Activated CD8-positive, alpha-beta memory T cell treated with anti-CD3 and anti-CD28 coated beads, Interleukin-2, amount 10 ng/mL, durations not matched to agents 7 days and 5 days (primary cell): Measurements from ENCODE around the gene LPP. TPM values are rescaled to one million over a fixed set of nuclear protein-coding genes. Genes with fewer than 3 reads are reported as not detected.

Experiments
- ATAC-seq: fragments of 150-1000 bp; cut with Tn5 transposase; one replicate; pipeline ENCODE4 v1.10.0; 2021; ENCODE audit warnings: moderate library complexity
- CTCF ChIA-PET: fragments of 350-600 bp; sonication (Branson Sonifier 250); formaldehyde crosslinking; loops from one replicate; lab custom pipeline; 2021; ENCODE audit warnings: antibody characterized with exemption; lab: Charles Lee
- DNase-seq: peaks from one replicate; pipeline ENCODE4 v3.0.0-alpha.2; 2020
- H3K27ac Mint-ChIP-seq: one replicate; pipeline ENCODE4 v1.8.0; 2021; ENCODE audit warnings: mild to moderate bottlenecking, mixed read lengths
- H3K27me3 Mint-ChIP-seq: one replicate; pipeline ENCODE4 v1.8.0; 2021; ENCODE audit warnings: mixed read lengths
- H3K36me3 Mint-ChIP-seq: one replicate; pipeline ENCODE4 v1.8.0; 2021; ENCODE audit warnings: mild to moderate bottlenecking, mixed read lengths
- H3K4me1 Mint-ChIP-seq: one replicate; pipeline ENCODE4 v1.8.0; 2021; ENCODE audit warnings: mixed read lengths
- H3K4me3 Mint-ChIP-seq: one replicate; pipeline ENCODE4 v1.8.0; 2021; ENCODE audit warnings: mild to moderate bottlenecking, moderate library complexity, mixed read lengths
- H3K9me3 Mint-ChIP-seq: one replicate; pipeline ENCODE4 v1.8.0; 2022; ENCODE audit warnings: low read depth, mixed read lengths
- total RNA-seq, 2 experiments: library from RNA; stranded (reverse); gene quantifications; one replicate each; pipeline ENCODE4 v1.2.3, GENCODE V29; 2021

LPP gene
- total RNA-seq, 2 experiments from 2014 or later = 23.6 to 57.1 TPM

DNA sequence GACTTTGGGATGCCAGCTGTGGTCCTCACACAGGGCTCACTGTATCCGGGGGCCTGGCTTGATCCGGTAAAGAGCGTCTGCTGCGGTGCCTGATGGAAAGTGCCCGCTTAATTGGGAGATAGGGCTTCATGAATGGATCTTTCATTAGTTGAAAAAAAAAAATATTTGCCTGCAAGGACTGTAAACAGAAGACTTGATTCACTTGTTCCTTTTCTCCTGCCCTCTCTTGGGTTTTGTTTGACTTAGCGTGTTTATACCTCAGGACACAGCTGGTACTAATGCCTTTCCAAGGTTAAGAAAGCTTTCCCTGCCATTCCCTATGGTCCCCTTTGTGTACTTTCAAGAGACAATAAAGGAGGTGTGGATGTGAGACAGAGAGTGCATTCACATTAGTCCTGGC is 493.3 kb downstream of the LPP start:
- Mint-ChIP-seq H3K9me3 (no peaks in the 10 kb centered on the region), H3K27ac (no peak overlapping the region), H3K4me1 (peaks cover 4% of the 10 kb centered on the region), H3K36me3 (peaks cover 1% of the 10 kb centered on the region), H3K4me3 (no peak overlapping the region), H3K27me3 (no peaks in the 10 kb centered on the region)
- ATAC-seq (no peak), DNase-seq (no peak)
- CTCF ChIA-PET = interaction anchor here (1.5 kb wide), 1 partner anchor 906 kb away, joined by 3 read pairs; no protein-coding TSS in a partner anchor

DNA sequence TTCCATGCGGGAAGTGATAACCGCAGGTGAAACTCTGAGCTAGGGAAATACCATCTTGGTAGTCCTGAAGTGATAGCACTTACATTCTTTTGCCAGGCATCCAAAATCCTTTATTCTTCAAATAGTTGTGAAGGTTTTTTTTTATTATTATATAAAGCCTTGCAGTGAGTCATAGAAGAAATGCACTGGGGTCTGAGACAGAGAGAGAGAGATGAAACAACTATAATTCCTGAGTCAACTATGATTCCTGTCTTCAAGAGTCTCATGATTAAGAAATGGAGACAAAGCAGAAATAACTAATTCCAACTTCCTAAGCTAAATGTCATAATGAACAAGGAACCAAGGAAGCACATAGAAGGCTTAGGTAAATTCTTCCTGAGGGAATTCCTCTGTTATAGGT is 495.6 kb downstream of the LPP start:
- no peak overlapping the region for H3K27ac Mint-ChIP-seq
- H3K36me3 Mint-ChIP-seq = peaks cover 3% of the 10 kb centered on the region
- no peak overlapping the region for H3K4me3 Mint-ChIP-seq
- H3K27me3 Mint-ChIP-seq = no peaks in the 10 kb centered on the region
- DNase-seq (no peak), ATAC-seq (no peak)
- CTCF ChIA-PET = interaction anchor here (1.0 kb wide), 1 partner anchor 909 kb away, joined by 3 read pairs; no protein-coding TSS in a partner anchor
- no peaks in the 10 kb centered on the region for H3K9me3 Mint-ChIP-seq
- H3K4me1 Mint-ChIP-seq = peaks cover 4% of the 10 kb centered on the region

DNA sequence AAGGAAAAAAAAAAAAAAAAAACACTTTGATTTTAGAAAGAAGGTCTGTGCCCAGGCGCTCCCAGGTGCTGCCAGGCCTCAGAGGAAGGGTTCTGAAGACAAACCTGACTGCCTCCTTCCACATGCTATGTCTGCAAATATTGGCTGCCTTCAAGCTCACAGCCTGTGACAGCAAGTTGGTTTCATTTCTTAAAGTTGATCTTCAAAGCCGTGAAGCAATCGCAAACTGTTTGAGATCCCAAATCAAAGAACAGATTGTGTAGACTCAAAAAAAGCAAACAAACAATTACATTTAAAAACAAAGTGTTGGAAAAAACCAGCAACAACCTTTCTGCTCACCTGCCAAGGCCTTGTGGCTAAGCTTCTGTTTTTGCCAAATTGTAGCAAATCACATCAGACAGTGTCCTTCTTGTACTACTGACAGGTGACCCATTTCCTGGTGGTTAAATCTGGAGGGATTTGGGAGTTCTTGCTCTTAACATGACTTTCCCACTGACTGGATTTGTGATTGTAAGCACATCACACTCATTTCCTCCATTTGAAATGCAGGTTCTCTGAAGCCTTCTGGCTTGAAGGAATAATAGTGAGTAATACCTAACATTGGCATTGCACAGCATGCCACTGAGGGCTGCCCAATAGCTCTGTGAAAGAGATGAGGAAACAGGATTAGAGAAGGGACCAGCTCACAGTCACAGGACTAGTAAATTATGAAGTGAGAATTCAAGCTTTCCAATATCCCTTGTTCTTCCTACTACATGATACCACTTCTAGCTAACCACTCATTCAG is 502.4 kb downstream of the LPP start:
- Mint-ChIP-seq H3K4me3 (no peak overlapping the region), H3K4me1 (peaks cover 4% of the 10 kb centered on the region), H3K27ac (no peak overlapping the region), H3K27me3 (no peaks in the 10 kb centered on the region), H3K9me3 (no peaks in the 10 kb centered on the region), H3K36me3 (peaks cover 3% of the 10 kb centered on the region)
- CTCF ChIA-PET = interaction anchor here (0.7 kb wide), 1 partner anchor 918 kb away, joined by 3 read pairs; no protein-coding TSS in a partner anchor
- DNase-seq (no peak), ATAC-seq (no peak)

DNA sequence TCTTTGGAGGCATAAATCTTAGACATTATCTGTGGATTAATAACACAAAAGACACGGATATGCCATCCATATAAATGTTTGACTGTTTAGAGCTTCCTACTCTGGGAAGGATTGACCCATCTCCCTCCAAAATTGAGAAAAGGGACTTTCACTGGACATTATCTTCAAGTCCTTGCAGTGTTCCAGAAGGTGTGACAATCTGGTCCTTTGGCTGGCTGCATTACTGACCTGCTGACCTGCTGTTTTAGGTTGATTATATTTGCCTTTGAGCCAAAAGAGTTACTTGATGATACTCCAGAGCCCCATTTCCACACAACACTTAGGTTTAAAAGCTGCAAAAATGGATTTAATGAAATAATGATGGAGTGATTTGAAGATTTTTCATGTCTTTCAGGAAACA is 504.6 kb downstream of the LPP start:
- DNase-seq (no peak), ATAC-seq (no peak)
- H3K4me3 Mint-ChIP-seq = no peak overlapping the region
- CTCF ChIA-PET = no interaction called here
- peaks cover 4% of the 10 kb centered on the region for H3K4me1 Mint-ChIP-seq
- H3K9me3 Mint-ChIP-seq = no peaks in the 10 kb centered on the region
- no peaks in the 10 kb centered on the region for H3K27me3 Mint-ChIP-seq
- H3K36me3 Mint-ChIP-seq = no peaks in the 10 kb centered on the region
- H3K27ac Mint-ChIP-seq = no peak overlapping the region

DNA sequence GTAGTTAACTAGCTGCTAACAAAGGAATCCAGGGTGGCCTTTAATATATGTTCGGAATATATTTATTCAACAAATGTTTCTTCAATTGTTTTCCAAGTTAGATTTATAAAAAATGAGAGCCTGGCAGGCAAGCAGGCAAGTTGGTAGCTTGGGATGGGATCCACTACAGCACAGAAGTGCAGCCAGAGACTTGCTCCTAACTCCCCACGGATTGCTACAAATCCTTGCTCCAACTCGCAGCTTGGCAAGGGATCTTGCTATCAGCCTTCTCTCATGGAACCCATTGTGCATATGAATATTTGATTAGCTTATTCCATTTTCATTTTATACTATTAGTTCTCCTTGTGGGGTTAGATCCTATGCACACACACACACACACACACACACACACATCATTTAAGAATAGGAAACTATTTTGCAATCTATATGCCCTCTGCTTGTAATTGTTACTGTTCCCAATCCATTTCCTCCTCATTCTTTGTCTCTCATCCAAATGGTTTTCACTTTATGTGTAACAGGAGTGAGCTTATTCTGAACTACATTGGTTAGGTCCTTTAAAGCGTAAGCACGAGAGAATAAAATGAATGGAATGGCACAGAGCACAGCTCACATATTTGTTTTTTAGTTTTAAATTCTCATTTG is 505.6 kb downstream of the LPP start:
- no peak for DNase-seq
- no peaks in the 10 kb centered on the region for H3K27me3 Mint-ChIP-seq
- CTCF ChIA-PET = no interaction called here
- no peak for ATAC-seq
- H3K4me3 Mint-ChIP-seq = no peak overlapping the region
- no peaks in the 10 kb centered on the region for H3K9me3 Mint-ChIP-seq
- H3K4me1 Mint-ChIP-seq = peaks cover 4% of the 10 kb centered on the region
- no peaks in the 10 kb centered on the region for H3K36me3 Mint-ChIP-seq
- no peak overlapping the region for H3K27ac Mint-ChIP-seq

DNA sequence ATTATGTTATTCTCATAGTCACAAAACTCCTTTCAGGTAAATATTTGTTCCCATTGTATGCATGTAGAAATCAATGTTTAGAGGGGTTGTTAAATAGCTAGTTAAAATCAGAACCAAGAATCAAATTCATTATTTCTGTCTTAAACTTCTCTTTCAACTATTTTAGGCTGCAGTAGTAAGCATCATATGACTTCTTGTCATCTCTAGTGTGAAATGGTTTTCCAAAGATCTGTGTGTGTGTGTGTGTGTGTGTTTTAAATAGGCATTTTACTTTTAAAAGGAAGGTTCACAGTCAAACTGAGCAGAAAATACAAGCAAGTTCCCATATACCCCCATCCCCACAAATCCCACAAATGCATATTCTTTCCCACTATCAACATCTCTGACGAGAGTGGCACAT is 506.5 kb downstream of the LPP start:
- DNase-seq (no peak), ATAC-seq (no peak)
- H3K4me3 Mint-ChIP-seq = no peak overlapping the region
- no peak overlapping the region for H3K27ac Mint-ChIP-seq
- CTCF ChIA-PET = no interaction called here
- peaks cover 1% of the 10 kb centered on the region for H3K4me1 Mint-ChIP-seq
- H3K9me3 Mint-ChIP-seq = no peaks in the 10 kb centered on the region
- H3K27me3 Mint-ChIP-seq = no peaks in the 10 kb centered on the region
- no peaks in the 10 kb centered on the region for H3K36me3 Mint-ChIP-seq

DNA sequence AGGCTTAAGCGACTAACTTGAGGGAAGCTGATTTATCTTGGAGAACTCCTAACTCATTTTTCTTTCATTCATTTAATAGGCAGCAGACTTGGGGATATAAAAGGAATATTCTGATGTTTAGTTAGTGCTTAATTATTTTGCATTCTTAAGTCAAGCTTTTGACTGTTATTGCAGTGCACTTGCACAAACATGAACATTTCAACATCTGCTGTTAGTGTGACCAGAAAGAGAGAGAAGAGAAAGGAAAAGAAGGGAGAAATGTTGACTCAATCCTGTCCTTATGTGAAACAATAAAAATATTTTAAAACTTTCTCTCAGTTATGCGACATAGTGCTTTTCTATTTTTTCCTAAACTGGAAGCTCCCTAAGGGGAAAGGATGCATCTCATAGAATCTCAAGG is 507.8 kb downstream of the LPP start:
- Mint-ChIP-seq H3K4me3 (no peak overlapping the region), H3K36me3 (no peaks in the 10 kb centered on the region), H3K27ac (no peak overlapping the region), H3K9me3 (no peaks in the 10 kb centered on the region), H3K27me3 (no peaks in the 10 kb centered on the region), H3K4me1 (no peaks in the 10 kb centered on the region)
- ATAC-seq (no peak), DNase-seq (no peak)
- CTCF ChIA-PET = no interaction called here

DNA sequence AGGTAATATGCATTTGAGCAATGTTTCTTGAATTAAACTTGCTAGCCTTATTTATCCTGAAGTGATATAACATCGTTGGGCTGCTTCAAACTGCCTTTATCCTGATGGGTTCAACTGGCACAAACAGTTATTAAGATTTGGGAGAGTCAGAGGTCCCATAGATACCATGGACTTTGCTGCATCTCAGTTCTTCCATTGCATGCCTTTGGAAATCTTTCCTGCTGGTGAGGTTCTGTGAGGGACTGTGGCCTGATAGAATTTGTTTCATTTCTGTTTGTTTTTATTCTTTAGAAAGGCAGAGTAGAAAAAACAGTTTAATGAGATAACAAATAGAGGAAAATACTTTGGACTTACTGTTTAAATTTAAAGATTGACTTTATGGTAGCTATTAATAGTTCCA is 508.3 kb downstream of the LPP start:
- H3K4me1 Mint-ChIP-seq = no peaks in the 10 kb centered on the region
- H3K4me3 Mint-ChIP-seq = no peak overlapping the region
- DNase-seq = no peak
- no peaks in the 10 kb centered on the region for H3K9me3 Mint-ChIP-seq
- ATAC-seq = no peak
- CTCF ChIA-PET = no interaction called here
- H3K27me3 Mint-ChIP-seq = no peaks in the 10 kb centered on the region
- H3K36me3 Mint-ChIP-seq = no peaks in the 10 kb centered on the region
- H3K27ac Mint-ChIP-seq = no peak overlapping the region

DNA sequence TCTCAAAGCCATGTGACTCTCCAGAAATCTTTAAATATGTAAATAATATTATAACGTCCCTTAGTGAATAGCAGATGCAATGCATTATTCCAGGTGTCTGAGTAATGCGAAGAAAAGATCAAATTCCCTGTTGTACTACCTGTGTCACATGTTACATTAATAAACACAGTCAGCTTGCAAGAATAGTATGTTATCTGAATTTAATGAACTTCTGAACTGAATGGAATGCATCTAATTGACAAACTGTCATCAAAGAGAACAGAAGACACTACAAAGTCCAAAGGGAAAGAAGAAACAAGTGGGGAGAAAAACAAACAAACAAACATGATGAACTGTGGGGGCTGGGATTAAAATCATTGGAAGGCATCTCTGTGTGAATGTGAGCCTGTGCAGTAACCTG is 508.8 kb downstream of the LPP start:
- ATAC-seq = no peak
- CTCF ChIA-PET = no interaction called here
- no peaks in the 10 kb centered on the region for H3K27me3 Mint-ChIP-seq
- no peaks in the 10 kb centered on the region for H3K36me3 Mint-ChIP-seq
- DNase-seq = no peak
- H3K4me1 Mint-ChIP-seq = no peaks in the 10 kb centered on the region
- no peaks in the 10 kb centered on the region for H3K9me3 Mint-ChIP-seq
- H3K4me3 Mint-ChIP-seq = no peak overlapping the region
- H3K27ac Mint-ChIP-seq = no peak overlapping the region

DNA sequence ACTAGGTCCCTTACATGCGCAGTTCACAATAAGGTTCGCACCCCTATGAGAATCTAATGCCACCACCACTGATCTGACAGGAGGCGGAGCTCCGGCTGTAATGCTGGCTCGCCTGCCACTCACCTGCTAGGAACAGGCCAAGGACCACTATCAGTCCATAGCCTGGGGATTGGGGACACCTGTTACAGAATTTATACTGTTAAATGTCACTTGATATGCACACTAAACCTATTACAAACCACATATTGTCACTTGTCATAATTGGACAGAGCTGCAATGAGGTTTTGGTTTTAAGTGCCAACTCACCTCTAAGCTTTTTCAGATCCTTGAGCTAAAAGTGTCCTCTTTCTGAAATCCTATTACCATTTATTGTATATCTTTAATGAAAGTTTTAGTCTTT is 509.9 kb downstream of the LPP start:
- CTCF ChIA-PET = interaction anchor here (0.6 to 1.2 kb wide), 5 partner anchors 21 to 929 kb away, joined by 3 to 4 read pairs (median 3); partner anchors contain the start of gene BCL6
- peaks cover under 1% of the 10 kb centered on the region for H3K36me3 Mint-ChIP-seq
- H3K27me3 Mint-ChIP-seq = no peaks in the 10 kb centered on the region
- H3K9me3 Mint-ChIP-seq = peaks cover under 1% of the 10 kb centered on the region
- H3K4me1 Mint-ChIP-seq = no peaks in the 10 kb centered on the region
- ATAC-seq = no peak
- DNase-seq = no peak
- H3K4me3 Mint-ChIP-seq = no peak overlapping the region
- no peak overlapping the region for H3K27ac Mint-ChIP-seq

DNA sequence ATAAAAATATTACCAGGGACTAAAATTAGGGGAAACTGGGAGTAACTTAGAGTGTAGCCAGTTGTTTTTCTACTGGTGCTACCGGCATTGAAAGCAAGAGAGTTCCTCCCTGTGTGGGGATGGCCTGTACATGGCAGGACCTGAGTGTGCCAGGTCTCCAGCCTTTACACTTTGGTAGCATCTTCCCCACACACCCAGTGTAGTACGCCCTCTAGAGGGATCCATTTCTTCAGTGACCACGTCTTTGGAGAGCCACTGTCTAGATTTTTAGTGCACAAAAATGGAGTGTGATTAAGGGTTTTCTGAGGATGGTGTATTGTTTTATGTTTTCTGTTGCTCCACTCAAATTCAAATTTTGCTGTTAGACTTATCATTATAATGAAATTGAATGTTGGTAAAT is 510.8 kb downstream of the LPP start:
- Mint-ChIP-seq H3K4me1 (no peaks in the 10 kb centered on the region), H3K36me3 (peaks cover 3% of the 10 kb centered on the region), H3K9me3 (peaks cover 3% of the 10 kb centered on the region), H3K27me3 (no peaks in the 10 kb centered on the region), H3K27ac (no peak overlapping the region), H3K4me3 (no peak overlapping the region)
- DNase-seq (no peak), ATAC-seq (no peak)
- CTCF ChIA-PET = interaction anchor here (0.9 to 1.2 kb wide), 3 partner anchors 290 to 930 kb away, joined by 3 to 4 read pairs (median 3); partner anchors contain the start of gene BCL6

DNA sequence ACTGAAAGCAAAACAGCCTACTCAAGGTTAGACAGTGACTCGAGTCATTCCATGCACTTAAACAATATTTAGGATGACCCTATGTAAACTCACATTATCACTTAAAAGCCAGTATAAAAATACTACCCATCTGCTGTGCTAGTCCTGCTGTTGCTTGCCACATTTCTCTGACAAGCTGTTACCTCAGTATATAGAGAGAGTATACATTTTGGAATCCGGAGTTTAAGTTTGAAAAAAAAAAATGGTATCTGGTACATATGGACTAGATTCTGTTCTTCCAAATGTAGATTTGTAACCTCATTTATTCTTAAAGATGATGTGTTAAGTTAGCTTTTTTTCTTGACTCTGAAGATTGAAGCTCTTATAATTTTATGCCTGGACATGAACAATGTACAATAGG is 514.0 kb downstream of the LPP start:
- Mint-ChIP-seq H3K9me3 (peaks cover 3% of the 10 kb centered on the region), H3K36me3 (peaks cover 3% of the 10 kb centered on the region), H3K27me3 (no peaks in the 10 kb centered on the region), H3K27ac (no peak overlapping the region), H3K4me1 (no peaks in the 10 kb centered on the region), H3K4me3 (no peak overlapping the region)
- DNase-seq (no peak), ATAC-seq (no peak)
- CTCF ChIA-PET = interaction anchor here (0.6 kb wide), 1 partner anchor 303 kb away, joined by 3 read pairs; no protein-coding TSS in a partner anchor

DNA sequence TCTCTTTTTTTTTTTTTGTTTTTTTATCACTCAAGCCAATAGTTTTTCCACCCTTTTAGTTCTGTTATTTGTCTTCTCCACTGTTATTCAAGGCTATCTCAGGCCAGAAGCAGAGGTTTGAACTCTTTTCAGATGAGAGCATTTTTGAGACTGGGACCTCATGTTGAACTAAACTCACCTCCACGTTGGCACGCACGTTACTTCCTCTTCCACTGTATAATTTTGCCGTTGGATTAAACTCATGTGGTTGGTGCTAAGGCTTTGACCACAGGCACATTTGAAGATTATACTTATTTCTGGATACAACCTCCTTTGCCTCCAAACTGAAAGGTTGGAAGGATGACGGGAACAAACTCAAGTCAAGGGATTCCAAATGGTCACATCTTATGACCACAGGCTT is 516.5 kb downstream of the LPP start:
- H3K27me3 Mint-ChIP-seq = no peaks in the 10 kb centered on the region
- H3K27ac Mint-ChIP-seq = no peak overlapping the region
- H3K4me1 Mint-ChIP-seq = no peaks in the 10 kb centered on the region
- no peak overlapping the region for H3K4me3 Mint-ChIP-seq
- peaks cover 3% of the 10 kb centered on the region for H3K36me3 Mint-ChIP-seq
- DNase-seq = no peak
- CTCF ChIA-PET = interaction anchor here (0.5 kb wide), 1 partner anchor 159 kb away, joined by 3 read pairs; no protein-coding TSS in a partner anchor
- H3K9me3 Mint-ChIP-seq = peaks cover 3% of the 10 kb centered on the region
- ATAC-seq = no peak

DNA sequence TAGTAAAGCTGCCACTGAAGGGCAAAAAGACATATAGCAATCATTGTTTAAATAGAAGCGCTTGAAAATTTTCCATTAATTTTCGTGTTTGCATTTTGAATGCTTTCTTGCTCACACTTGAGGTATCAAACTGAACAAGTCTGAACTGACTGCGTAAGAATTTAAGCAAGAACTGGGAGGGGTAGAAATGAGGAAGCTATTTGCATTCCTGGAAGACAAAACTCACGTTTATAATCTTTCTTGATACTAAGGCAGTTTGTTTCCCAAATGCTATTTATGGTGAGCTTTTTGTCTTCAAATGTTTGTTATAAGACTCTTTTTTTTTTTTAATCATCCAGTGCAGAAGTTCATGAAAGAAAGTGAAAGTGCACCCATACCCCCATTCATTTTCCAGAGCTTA is 518.0 kb downstream of the LPP start:
- no peak for DNase-seq
- H3K9me3 Mint-ChIP-seq = peaks cover 3% of the 10 kb centered on the region
- peaks cover 3% of the 10 kb centered on the region for H3K36me3 Mint-ChIP-seq
- H3K27me3 Mint-ChIP-seq = no peaks in the 10 kb centered on the region
- CTCF ChIA-PET = interaction anchor here (1.0 to 1.3 kb wide), 2 partner anchors 77 to 933 kb away, joined by 3 to 4 read pairs; no protein-coding TSS in a partner anchor
- no peak for ATAC-seq
- no peaks in the 10 kb centered on the region for H3K4me1 Mint-ChIP-seq
- no peak overlapping the region for H3K4me3 Mint-ChIP-seq
- H3K27ac Mint-ChIP-seq = no peak overlapping the region
